Erythroblast (primary cell): ENCODE measurements around the gene OSBPL9.

Experiments used
- GATA1 ChIP-seq: IDR thresholded peaks from 2 replicates; pipeline ENCODE4 v1.6.1; 2011; ENCODE audit warnings: low read depth, mild to moderate bottlenecking, control low read depth, low read length, moderate library complexity
- POLR2A ChIP-seq: IDR thresholded peaks from 2 replicates; pipeline ENCODE4 v1.6.1; 2011; ENCODE audit warnings: mild to moderate bottlenecking, low read length

- TF ChIP-seq POLR2A (no peak), GATA1 (no peak)
Observed at GRCh38 chr1:51717842-51718241, 101.0 kb downstream of the OSBPL9 start.
